WTC11 (cell line): ENCODE measurements around the gene PRDM1.
"Not testable (repeated sequence)": the region's sequence is repeated elsewhere in the genome, so short reads cannot be mapped to it uniquely, and the experiment has no call there.

ENCODE experiments used
- TF ChIP-seq, protein P1 (sequence below): fragments of 250-450 bp; sonication (Bioruptor Pico); IDR thresholded peaks from 2 replicates; pipeline ENCODE4 v1.9.0; 2021; ENCODE audit warnings: mild to moderate bottlenecking, borderline replicate concordance
- TF ChIP-seq, protein P2 (sequence below): fragments of 200-600 bp; IDR thresholded peaks from 2 replicates; pipeline ENCODE4 v1.8.0; 2022; ENCODE audit warnings: antibody characterized with exemption

- TF ChIP-seq, protein P1, sequence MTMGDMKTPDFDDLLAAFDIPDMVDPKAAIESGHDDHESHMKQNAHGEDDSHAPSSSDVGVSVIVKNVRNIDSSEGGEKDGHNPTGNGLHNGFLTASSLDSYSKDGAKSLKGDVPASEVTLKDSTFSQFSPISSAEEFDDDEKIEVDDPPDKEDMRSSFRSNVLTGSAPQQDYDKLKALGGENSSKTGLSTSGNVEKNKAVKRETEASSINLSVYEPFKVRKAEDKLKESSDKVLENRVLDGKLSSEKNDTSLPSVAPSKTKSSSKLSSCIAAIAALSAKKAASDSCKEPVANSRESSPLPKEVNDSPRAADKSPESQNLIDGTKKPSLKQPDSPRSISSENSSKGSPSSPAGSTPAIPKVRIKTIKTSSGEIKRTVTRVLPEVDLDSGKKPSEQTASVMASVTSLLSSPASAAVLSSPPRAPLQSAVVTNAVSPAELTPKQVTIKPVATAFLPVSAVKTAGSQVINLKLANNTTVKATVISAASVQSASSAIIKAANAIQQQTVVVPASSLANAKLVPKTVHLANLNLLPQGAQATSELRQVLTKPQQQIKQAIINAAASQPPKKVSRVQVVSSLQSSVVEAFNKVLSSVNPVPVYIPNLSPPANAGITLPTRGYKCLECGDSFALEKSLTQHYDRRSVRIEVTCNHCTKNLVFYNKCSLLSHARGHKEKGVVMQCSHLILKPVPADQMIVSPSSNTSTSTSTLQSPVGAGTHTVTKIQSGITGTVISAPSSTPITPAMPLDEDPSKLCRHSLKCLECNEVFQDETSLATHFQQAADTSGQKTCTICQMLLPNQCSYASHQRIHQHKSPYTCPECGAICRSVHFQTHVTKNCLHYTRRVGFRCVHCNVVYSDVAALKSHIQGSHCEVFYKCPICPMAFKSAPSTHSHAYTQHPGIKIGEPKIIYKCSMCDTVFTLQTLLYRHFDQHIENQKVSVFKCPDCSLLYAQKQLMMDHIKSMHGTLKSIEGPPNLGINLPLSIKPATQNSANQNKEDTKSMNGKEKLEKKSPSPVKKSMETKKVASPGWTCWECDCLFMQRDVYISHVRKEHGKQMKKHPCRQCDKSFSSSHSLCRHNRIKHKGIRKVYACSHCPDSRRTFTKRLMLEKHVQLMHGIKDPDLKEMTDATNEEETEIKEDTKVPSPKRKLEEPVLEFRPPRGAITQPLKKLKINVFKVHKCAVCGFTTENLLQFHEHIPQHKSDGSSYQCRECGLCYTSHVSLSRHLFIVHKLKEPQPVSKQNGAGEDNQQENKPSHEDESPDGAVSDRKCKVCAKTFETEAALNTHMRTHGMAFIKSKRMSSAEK, result not testable (repeated sequence)
- TF ChIP-seq, protein P2, sequence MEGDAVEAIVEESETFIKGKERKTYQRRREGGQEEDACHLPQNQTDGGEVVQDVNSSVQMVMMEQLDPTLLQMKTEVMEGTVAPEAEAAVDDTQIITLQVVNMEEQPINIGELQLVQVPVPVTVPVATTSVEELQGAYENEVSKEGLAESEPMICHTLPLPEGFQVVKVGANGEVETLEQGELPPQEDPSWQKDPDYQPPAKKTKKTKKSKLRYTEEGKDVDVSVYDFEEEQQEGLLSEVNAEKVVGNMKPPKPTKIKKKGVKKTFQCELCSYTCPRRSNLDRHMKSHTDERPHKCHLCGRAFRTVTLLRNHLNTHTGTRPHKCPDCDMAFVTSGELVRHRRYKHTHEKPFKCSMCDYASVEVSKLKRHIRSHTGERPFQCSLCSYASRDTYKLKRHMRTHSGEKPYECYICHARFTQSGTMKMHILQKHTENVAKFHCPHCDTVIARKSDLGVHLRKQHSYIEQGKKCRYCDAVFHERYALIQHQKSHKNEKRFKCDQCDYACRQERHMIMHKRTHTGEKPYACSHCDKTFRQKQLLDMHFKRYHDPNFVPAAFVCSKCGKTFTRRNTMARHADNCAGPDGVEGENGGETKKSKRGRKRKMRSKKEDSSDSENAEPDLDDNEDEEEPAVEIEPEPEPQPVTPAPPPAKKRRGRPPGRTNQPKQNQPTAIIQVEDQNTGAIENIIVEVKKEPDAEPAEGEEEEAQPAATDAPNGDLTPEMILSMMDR, result not testable (repeated sequence)
Measured at GRCh38 chr6:106152476-106152875, 66.3 kb downstream of the PRDM1 start.
